Hepatocyte (in vitro differentiated cells): ENCODE measurements around the gene TSHZ1. TPM values are rescaled to one million over a fixed set of nuclear protein-coding genes. Genes with fewer than 3 reads are reported as not detected.

Experiments
- DNase-seq: peaks from one replicate; pipeline ENCODE4 v3.0.0-alpha.2; 2016; ENCODE audit warnings: low spot score
- H2AFZ ChIP-seq: fragments of 200-600 bp; sonication (generic); 2 replicates; pipeline ENCODE4 v1.6.0; 2016; ENCODE audit warnings: antibody characterized with exemption, mild to moderate bottlenecking
- H3K27ac ChIP-seq: fragments of 200-600 bp; sonication (generic); 2 replicates; pipeline ENCODE4 v1.5.1; 2016; ENCODE audit warnings: mild to moderate bottlenecking
- H3K27me3 ChIP-seq: fragments of 200-600 bp; sonication (generic); 2 replicates; pipeline ENCODE4 v1.6.1; 2016
- H3K36me3 ChIP-seq: fragments of 200-600 bp; sonication (generic); replicated peaks from 2 replicates; pipeline ENCODE4 v1.5.1; 2016; ENCODE audit warnings: low read depth; ENCODE audit not compliant: insufficient read depth
- H3K4me1 ChIP-seq: fragments of 200-600 bp; sonication (generic); 2 replicates; pipeline ENCODE4 v1.5.1; 2016; ENCODE audit warnings: mild to moderate bottlenecking, moderate library complexity; ENCODE audit not compliant: insufficient read depth
- H3K4me2 ChIP-seq: fragments of 200-600 bp; sonication (generic); 2 replicates; pipeline ENCODE4 v1.6.0; 2016
- H3K4me3 ChIP-seq: fragments of 200-600 bp; sonication (generic); 2 replicates; pipeline ENCODE4 v1.5.1; 2016; ENCODE audit warnings: mild to moderate bottlenecking
- H3K79me2 ChIP-seq: fragments of 200-600 bp; sonication (generic); 2 replicates; pipeline ENCODE4 v1.6.0; 2017; ENCODE audit warnings: mild to moderate bottlenecking
- H3K9me2 ChIP-seq: fragments of 200-600 bp; sonication (generic); replicated peaks from 2 replicates; pipeline ENCODE4 v1.6.0; 2017; ENCODE audit warnings: mild to moderate bottlenecking; ENCODE audit not compliant: insufficient read depth
- H3K9me3 ChIP-seq: fragments of 200-600 bp; sonication (generic); 2 replicates; pipeline ENCODE4 v1.5.1; 2016; ENCODE audit warnings: low read depth, mild to moderate bottlenecking
- H4K20me1 ChIP-seq: fragments of 200-600 bp; sonication (generic); 2 replicates; pipeline ENCODE4 v1.6.0; 2016; ENCODE audit warnings: mild to moderate bottlenecking; ENCODE audit not compliant: insufficient read depth, poor library complexity, severe bottlenecking
- CTCF ChIP-seq: fragments of 200-600 bp; sonication (generic); IDR thresholded peaks from 2 replicates; pipeline ENCODE4 v1.5.1; 2016; ENCODE audit warnings: antibody characterized with exemption, mild to moderate bottlenecking; ENCODE audit not compliant: poor library complexity
- EZH2 ChIP-seq: fragments of 200-600 bp; sonication (generic); IDR thresholded peaks from 2 replicates; pipeline ENCODE4 v1.6.1; 2016; ENCODE audit warnings: antibody characterized with exemption, mild to moderate bottlenecking, borderline replicate concordance
- EZH2phosphoT487 ChIP-seq: fragments of 200-600 bp; sonication (generic); IDR thresholded peaks from one replicate; pipeline ENCODE4 v1.6.1; 2018; ENCODE audit warnings: antibody characterized with exemption, mild to moderate bottlenecking, low read depth, moderate library complexity; ENCODE audit not compliant: unreplicated experiment, severe bottlenecking
- WGBS: methylation state at CpG from one replicate; pipeline ENCODE4 v1.1.6; 2016; ENCODE audit warnings: low lambda C conversion rate; ENCODE audit errors: missing lambda C conversion rate; 5-methylcytosine and 5-hydroxymethylcytosine counted together
- polyA plus RNA-seq: library from polyadenylated mRNA; unstranded; fragments of >200 nt; fragmentation: Nextera tagmentation; extraction: Ambion mirVana; gene quantifications from 2 replicates; pipeline ENCODE4 v1.2.1, GENCODE V29; 2016
- total RNA-seq: library from RNA; depleted of rRNA; stranded (reverse); fragments of >200 nt; gene quantifications from 2 replicates; pipeline ENCODE4 v1.2.3, GENCODE V29; 2014

TSHZ1 gene
- total and polyA plus RNA-seq, 2 experiments from 2014 or later = 8.5 to 13.1 TPM

GRCh38 chr18:75216911-75217689, 6.5 kb downstream of the TSHZ1 start:
- WGBS = 89% methylated on average over 10 of the region's 10 CpGs

DNA sequence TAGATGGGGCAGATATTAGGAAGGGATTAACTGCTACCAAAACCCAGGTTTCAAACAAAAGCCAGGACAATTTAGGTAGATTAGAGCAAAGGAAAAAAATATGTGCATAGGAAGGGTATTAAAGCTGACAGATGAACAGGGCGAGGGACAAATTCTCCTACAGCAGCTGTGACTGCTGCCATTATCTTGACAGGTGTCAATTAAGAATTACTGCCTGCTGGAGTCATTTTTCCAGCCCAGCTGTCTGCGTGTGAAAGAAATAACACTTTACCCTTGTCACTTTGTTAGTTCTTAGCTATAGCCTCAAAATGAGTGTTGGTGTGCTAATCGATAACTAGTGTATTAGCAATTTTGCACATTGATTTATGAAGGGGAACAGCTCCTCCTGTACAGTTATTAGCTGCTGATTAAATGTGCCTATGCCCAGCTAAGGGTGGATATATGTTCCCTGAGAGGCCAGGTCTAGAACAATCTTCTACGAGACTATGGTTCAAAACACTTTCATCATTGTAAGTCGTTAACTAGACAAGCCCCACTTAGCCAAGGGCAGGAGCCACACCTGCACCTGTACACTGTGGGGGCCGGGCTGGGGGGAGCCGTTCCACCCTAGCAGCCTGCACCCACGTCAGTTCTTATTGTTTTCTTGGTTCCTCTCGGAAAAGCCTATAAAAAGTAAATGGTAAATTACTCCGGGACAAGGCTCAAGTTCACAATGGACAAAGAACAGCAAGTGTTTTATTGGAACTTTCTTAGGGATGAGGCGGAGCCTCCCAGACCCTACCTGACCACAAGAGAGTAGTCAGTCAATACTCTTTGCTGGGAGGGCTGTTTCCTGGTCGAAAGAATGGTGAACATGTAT, 7.7 kb downstream of the TSHZ1 start:
- peak overlapping the region; percentile 49 for H3K27ac ChIP-seq

More at GRCh38 chr18:75216911-75217689, 6.5 kb downstream of the TSHZ1 start:
- H2AFZ ChIP-seq = no peak overlapping the region
- DNase-seq = no peak
- no peaks in the 10 kb centered on the region for H3K9me2 ChIP-seq
- peak overlapping the region; percentile 84 for H3K4me2 ChIP-seq
- no peaks in the 10 kb centered on the region for H3K9me3 ChIP-seq
- H3K27ac ChIP-seq = peak overlapping the region; percentile 86
- H3K4me1 ChIP-seq = peaks cover 70% of the 10 kb centered on the region
- H3K36me3 ChIP-seq = no peaks in the 10 kb centered on the region
- H4K20me1 ChIP-seq = no peaks in the 10 kb centered on the region
- peaks cover 100% of the 10 kb centered on the region for H3K79me2 ChIP-seq
- H3K27me3 ChIP-seq = no peaks in the 10 kb centered on the region
- H3K4me3 ChIP-seq = no peak overlapping the region
- TF ChIP-seq EZH2 (no peak), CTCF (no peak), EZH2phosphoT487 (no peak)

GRCh38 chr18:75219745-75220375, 9.3 kb downstream of the TSHZ1 start:
- no peaks in the 10 kb centered on the region for H3K9me2 ChIP-seq
- H3K36me3 ChIP-seq = no peaks in the 10 kb centered on the region
- no peak overlapping the region for H3K4me3 ChIP-seq
- no peaks in the 10 kb centered on the region for H3K27me3 ChIP-seq
- peaks cover 97% of the 10 kb centered on the region for H3K79me2 ChIP-seq
- no peak for TF ChIP-seq CTCF
- no peak for TF ChIP-seq EZH2phosphoT487
- TF ChIP-seq EZH2 = no peak
- no peak overlapping the region for H3K4me2 ChIP-seq
- H3K9me3 ChIP-seq = no peaks in the 10 kb centered on the region
- peaks cover 73% of the 10 kb centered on the region for H3K4me1 ChIP-seq
- WGBS = 88% methylated on average over 11 of the region's 11 CpGs
- peak overlapping the region; percentile 28 for H3K27ac ChIP-seq
- H4K20me1 ChIP-seq = peaks cover 5% of the 10 kb centered on the region
- H2AFZ ChIP-seq = no peak overlapping the region
- no peak for DNase-seq

More for the DNA sequence above, 7.7 kb downstream of the TSHZ1 start:
- Histone ChIP-seq H3K4me1 (peaks cover 71% of the 10 kb centered on the region), H4K20me1 (no peaks in the 10 kb centered on the region), H2AFZ (no peak overlapping the region), H3K9me2 (no peaks in the 10 kb centered on the region), H3K36me3 (no peaks in the 10 kb centered on the region), H3K4me2 (peak overlapping the region; percentile 44), H3K27me3 (no peaks in the 10 kb centered on the region), H3K79me2 (peaks cover 100% of the 10 kb centered on the region), H3K9me3 (no peaks in the 10 kb centered on the region), H3K4me3 (no peak overlapping the region)
- no peak for TF ChIP-seq CTCF
- TF ChIP-seq EZH2phosphoT487 = no peak
- no peak for TF ChIP-seq EZH2
- DNase-seq = no peak
- 64% methylated on average over 12 of the region's 12 CpGs for WGBS
